Gastrocnemius medialis (tissue), 4 donors: ENCODE data around the gene UBFD1. TPM values are rescaled to one million over a fixed set of nuclear protein-coding genes. Genes with fewer than 3 reads are reported as not detected.
A peak's percentile ranks its signal among the peaks of the same experiment; 100 is the strongest.

Experiments used
- ATAC-seq, 2 donors: fragments of 150-250 bp; one replicate each; pipeline ENCODE4 v1.9.1; 2016
- DNase-seq, 2 donors: peaks; one replicate each; pipeline ENCODE4 v3.0.0-alpha.2; 2019
- H3K27ac ChIP-seq, 4 donors: fragments of 200-600 bp; sonication (generic); 1 replicate in 1 of 4; 2 replicates in 3 of 4; pipeline ENCODE4 v1.5.1; 2016 to 2018; ENCODE audit warnings: mild to moderate bottlenecking in 2 of 4, moderate library complexity in 1 of 4
- H3K27me3 ChIP-seq, 3 donors: fragments of 200-600 bp; sonication (generic) in 2 of 3; 1 replicate in 1 of 3; 2 replicates in 2 of 3; pipeline versions ENCODE4 v1.5.1 to v1.6.0; 2016 to 2019; ENCODE audit warnings: mild to moderate bottlenecking in 1 of 3, moderate library complexity in 1 of 3
- H3K36me3 ChIP-seq, 2 donors: fragments of 200-600 bp; sonication (generic) in 1 of 2; one replicate each; pipeline ENCODE4 v1.5.1; 2017 to 2018
- H3K4me1 ChIP-seq, 2 donors: fragments of 200-600 bp; sonication (generic) in 1 of 2; one replicate each; pipeline ENCODE4 v1.5.1; 2016 to 2017; ENCODE audit warnings: mild to moderate bottlenecking in 2 of 2
- H3K4me3 ChIP-seq, 4 donors: fragments of 200-600 bp; sonication (generic) in 3 of 4; 1 replicate in 1 of 4; 2 replicates in 3 of 4; pipeline ENCODE4 v1.5.1; 2016 to 2019; ENCODE audit warnings: mild to moderate bottlenecking in 2 of 4
- H3K9me3 ChIP-seq, 3 donors: fragments of 200-600 bp; sonication (generic) in 2 of 3; 1 replicate in 1 of 3; 2 replicates in 2 of 3; pipeline ENCODE4 v1.5.1; 2016 to 2019
- POLR2A ChIP-seq, 2 donors: fragments of 450-650 bp; IDR thresholded peaks; one replicate each; pipeline ENCODE4 v1.6.1; 2017; ENCODE audit warnings: antibody characterized with exemption in 2 of 2, mild to moderate bottlenecking in 2 of 2, moderate library complexity in 2 of 2
- in situ Hi-C, 4 donors: fragments of 200-750 bp; cut with MboI; loops; one replicate each; pipeline versions ENCODE4 v1.15.0 to v1.8.0; 2017; ENCODE audit warnings: low sequenced_read_pairs in 4 of 4
- intact Hi-C: fragments of 100-400 bp; cut with DNase I; formaldehyde crosslinking; loops from one replicate; pipeline ENCODE4 v1.15.1; 2023; ENCODE audit warnings: low total_unique reads
- total RNA-seq, 4 donors: library from RNA; depleted of rRNA; stranded (reverse); fragments of >200 nt; gene quantifications; one replicate each; pipeline versions ENCODE4 v1.1.0 to v1.2.3, GENCODE V29; 2016
- TF ChIP-seq, protein P1 (sequence below), 5 experiments: fragments of 450-650 bp in 3 of 5; fragments of 200-600 bp in 2 of 5; sonication (generic) in 2 of 5; IDR thresholded peaks in 4 of 5; conservative IDR thresholded peaks in 1 of 5; 1 replicate in 4 of 5; 2 replicates in 1 of 5; pipeline ENCODE4 v1.5.1; 2016 to 2019; ENCODE audit warnings: antibody characterized with exemption in 5 of 5, mild to moderate bottlenecking in 3 of 5, moderate library complexity in 3 of 5

Gene UBFD1
- total RNA-seq, 4 donors from 2014 or later: 133 to 367 (median 317) TPM

DNA sequence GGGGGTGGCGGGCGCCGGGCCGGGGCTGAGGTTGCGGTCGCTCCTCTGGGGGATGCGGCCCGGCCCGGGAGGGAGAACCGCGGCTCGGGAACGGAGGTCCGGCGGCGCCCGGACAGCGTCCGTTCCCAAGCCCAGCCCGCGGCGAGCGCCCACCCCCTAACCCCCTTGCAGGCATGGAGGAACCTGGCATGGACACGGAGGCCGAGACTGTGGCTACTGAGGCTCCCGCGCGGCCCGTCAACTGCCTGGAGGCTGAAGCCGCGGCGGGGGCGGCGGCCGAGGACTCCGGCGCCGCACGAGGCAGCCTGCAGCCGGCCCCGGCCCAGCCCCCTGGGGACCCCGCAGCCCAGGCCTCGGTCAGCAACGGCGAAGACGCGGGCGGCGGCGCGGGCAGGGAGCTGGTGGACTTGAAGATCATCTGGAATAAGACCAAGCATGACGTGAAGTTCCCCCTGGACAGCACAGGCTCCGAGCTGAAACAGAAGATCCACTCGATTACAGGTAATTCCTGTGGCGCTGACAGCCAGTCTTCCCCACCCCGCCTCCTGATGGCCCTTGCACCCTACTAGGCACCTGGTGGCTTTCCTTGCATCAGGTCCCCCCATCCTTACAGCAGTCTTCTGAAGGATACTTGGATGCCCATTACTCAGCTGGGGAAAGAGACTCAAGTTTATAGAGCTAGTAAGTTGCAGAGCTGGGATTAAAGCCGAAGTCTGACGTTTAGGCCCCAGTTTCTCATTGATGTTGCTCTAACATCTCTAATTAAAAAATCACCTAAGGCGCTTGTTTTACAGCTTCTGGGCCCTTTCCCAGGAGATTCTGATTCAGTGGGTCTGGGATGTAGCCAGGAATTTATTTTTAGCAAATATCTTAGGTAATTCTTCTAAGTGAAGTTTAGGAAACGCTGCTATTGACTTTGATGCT, 514 bp downstream of the UBFD1 start:
- intact Hi-C loops (loop anchor here (1.0 to 10.0 kb wide), 6 partner anchors 38 to 1606 kb away; partner anchors contain the start of genes COG7, NDUFAB1, RBBP6 and UQCRC2), in situ Hi-C loops (loop anchor here in 2 of 4 donors (5.0 kb wide), 2 partner anchors 34 to 39 kb away; partner anchors contain the start of gene NDUFAB1 (in 1 of the 2))
- DNase-seq (peak; percentile 21 to 68), ATAC-seq (peak; percentile 19 to 31)
- H3K4me1 ChIP-seq: peaks cover 53 to 54% of the 10 kb centered on the region in 2 donors
- H3K9me3 ChIP-seq: no peaks in the 10 kb centered on the region
- peak overlapping the region; percentile 63 to 84 (median 74) for H3K4me3 ChIP-seq
- peak overlapping the region; percentile 89 to 98 (median 96) for H3K27ac ChIP-seq
- H3K27me3 ChIP-seq: no peaks in the 10 kb centered on the region
- peaks cover 0 to 42% of the 10 kb centered on the region in 2 donors for H3K36me3 ChIP-seq
- TF ChIP-seq, protein P1, sequence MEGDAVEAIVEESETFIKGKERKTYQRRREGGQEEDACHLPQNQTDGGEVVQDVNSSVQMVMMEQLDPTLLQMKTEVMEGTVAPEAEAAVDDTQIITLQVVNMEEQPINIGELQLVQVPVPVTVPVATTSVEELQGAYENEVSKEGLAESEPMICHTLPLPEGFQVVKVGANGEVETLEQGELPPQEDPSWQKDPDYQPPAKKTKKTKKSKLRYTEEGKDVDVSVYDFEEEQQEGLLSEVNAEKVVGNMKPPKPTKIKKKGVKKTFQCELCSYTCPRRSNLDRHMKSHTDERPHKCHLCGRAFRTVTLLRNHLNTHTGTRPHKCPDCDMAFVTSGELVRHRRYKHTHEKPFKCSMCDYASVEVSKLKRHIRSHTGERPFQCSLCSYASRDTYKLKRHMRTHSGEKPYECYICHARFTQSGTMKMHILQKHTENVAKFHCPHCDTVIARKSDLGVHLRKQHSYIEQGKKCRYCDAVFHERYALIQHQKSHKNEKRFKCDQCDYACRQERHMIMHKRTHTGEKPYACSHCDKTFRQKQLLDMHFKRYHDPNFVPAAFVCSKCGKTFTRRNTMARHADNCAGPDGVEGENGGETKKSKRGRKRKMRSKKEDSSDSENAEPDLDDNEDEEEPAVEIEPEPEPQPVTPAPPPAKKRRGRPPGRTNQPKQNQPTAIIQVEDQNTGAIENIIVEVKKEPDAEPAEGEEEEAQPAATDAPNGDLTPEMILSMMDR (IDR thresholded peaks at IDR 0.05 in 4 of 5, conservative IDR thresholded peaks at IDR 0.05 in 1 of 5): no peak
- peak in 1 of 2 donors; percentile 1 for TF ChIP-seq POLR2A (IDR thresholded peaks at IDR 0.05)

DNA sequence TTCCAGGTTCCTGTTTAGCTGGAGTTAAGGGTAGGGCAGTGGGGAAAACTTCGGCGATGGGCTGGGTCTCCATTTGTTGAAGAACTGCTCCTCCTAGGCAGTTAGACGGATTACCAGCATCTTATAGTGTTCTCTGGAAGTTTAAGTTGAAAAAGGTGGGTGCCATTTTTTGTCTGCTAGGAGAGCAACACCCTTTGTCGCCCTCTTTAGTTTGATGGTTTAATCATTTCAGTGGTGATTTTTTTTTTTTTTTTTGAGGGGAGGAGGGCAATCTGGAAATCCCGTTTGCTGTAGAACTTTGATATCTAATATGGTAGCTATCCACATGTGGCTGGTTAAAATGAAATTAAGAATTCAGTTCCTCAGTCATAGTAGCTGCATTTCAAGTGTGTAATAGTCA, 4.1 kb downstream of the UBFD1 start:
- ATAC-seq (no peak), DNase-seq (no peak)
- Histone ChIP-seq H3K4me1 (peaks cover 78 to 81% of the 10 kb centered on the region in 2 donors), H3K27me3 (no peaks in the 10 kb centered on the region), H3K27ac (peak overlapping the region; percentile 89 to 98 (median 96)), H3K4me3 (peak overlapping the region in 1 of 4 donors; percentile 68), H3K9me3 (no peaks in the 10 kb centered on the region), H3K36me3 (peaks cover 0 to 66% of the 10 kb centered on the region in 2 donors)
- in situ Hi-C loops: no loop called here
- TF ChIP-seq, protein P1 (IDR thresholded peaks at IDR 0.05 in 4 of 5, conservative IDR thresholded peaks at IDR 0.05 in 1 of 5): no peak
- TF ChIP-seq POLR2A (IDR thresholded peaks at IDR 0.05): no peak
- intact Hi-C loops: no loop called here

DNA sequence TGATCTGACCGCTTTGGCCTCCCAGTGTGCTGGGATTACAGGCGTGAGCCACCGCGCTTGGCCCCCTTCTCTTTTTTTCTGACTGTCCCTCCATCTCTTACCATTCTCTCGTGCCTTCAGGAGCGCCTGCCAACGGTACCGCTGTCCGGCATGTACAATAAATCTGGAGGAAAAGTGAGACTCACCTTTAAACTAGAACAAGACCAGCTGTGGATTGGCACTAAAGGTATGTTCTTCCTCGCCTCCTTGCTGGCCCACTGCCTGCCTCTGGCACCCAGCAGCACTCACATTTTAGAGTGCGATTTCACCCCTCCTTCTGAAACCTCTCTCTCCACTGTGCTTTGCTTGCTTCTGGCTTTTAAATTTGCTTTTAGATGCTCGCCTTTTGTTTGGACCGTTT, 5.0 kb downstream of the UBFD1 start:
- TF ChIP-seq, protein P1 (IDR thresholded peaks at IDR 0.05 in 4 of 5, conservative IDR thresholded peaks at IDR 0.05 in 1 of 5): no peak
- TF ChIP-seq POLR2A (IDR thresholded peaks at IDR 0.05): no peak
- in situ Hi-C loops: no loop called here
- Histone ChIP-seq H3K27ac (peak overlapping the region; percentile 89 to 98 (median 96)), H3K4me1 (peaks cover 77 to 80% of the 10 kb centered on the region in 2 donors), H3K27me3 (no peaks in the 10 kb centered on the region), H3K4me3 (peak overlapping the region in 1 of 4 donors; percentile 2), H3K9me3 (no peaks in the 10 kb centered on the region), H3K36me3 (peaks cover 0 to 75% of the 10 kb centered on the region in 2 donors)
- intact Hi-C loops: no loop called here
- peak; percentile 38 to 68 for DNase-seq
- ATAC-seq: peak; percentile 12 to 17

DNA sequence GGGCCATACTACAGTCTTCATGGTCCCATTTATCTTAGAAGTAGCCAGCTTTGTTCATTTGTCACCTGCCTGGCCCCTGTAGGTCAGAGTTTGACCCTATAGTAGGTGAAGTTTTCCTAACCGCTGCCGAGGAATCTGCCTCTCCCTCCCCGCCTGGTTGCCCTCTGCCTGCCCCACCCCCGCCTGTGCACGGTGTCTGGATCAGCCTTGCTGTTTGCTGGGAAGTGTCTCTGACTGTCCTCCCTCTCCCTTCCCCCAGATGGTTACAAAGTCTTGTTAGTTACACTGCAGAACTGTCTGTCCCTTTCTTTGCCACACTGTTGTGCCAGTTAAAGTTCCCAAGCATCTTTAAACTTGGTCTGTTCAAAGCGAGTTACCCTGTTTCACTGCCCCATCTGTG, 5.7 kb downstream of the UBFD1 start:
- Histone ChIP-seq H3K9me3 (no peaks in the 10 kb centered on the region), H3K27ac (peak overlapping the region; percentile 89 to 98 (median 96)), H3K4me3 (peak overlapping the region in 1 of 4 donors; percentile 2), H3K4me1 (peaks cover 77 to 80% of the 10 kb centered on the region in 2 donors), H3K27me3 (no peaks in the 10 kb centered on the region), H3K36me3 (peaks cover 0 to 82% of the 10 kb centered on the region in 2 donors)
- ATAC-seq: peak; percentile 47 to 64
- intact Hi-C loops: no loop called here
- TF ChIP-seq POLR2A (IDR thresholded peaks at IDR 0.05): peak in 1 of 2 donors; percentile 11
- TF ChIP-seq, protein P1 (IDR thresholded peaks at IDR 0.05 in 4 of 5, conservative IDR thresholded peaks at IDR 0.05 in 1 of 5): no peak
- DNase-seq: peak; percentile 58 to 81
- in situ Hi-C loops: no loop called here
